HG02885 (cell line): Measurements from ENCODE around the gene ANK2.
A peak's percentile ranks its signal among the peaks of the same experiment; 100 is the strongest.
"Not testable (repeated sequence)": the region's sequence is repeated elsewhere in the genome, so short reads cannot be mapped to it uniquely, and the experiment has no call there.

Experiments
- ATAC-seq: cut with Tn5 transposase; IDR thresholded peaks from one replicate; pipeline ENCODE4 v1.9.1; 2021; ENCODE audit warnings: mild to moderate bottlenecking; ENCODE audit not compliant: unreplicated experiment, poor library complexity

ANK2 gene

GRCh38 chr4:113181289-113182007 lies 132.0 kb downstream of the ANK2 start:
- ATAC-seq, result no peak

- no peak for ATAC-seq
Observed at GRCh38 chr4:113183032-113183605, 133.7 kb downstream of the ANK2 start.

GRCh38 chr4:113186220-113186619 lies 136.8 kb downstream of the ANK2 start:
- ATAC-seq, result not testable (repeated sequence)

GRCh38 chr4:113186913-113187312 lies 137.5 kb downstream of the ANK2 start:
- ATAC-seq, result no peak

GRCh38 chr4:113187358-113187757 lies 137.9 kb downstream of the ANK2 start:
- ATAC-seq, result no peak

- ATAC-seq, result no peak
Observed at GRCh38 chr4:113189546-113189945, 140.1 kb downstream of the ANK2 start.

GRCh38 chr4:113209153-113209552 lies 159.7 kb downstream of the ANK2 start:
- peak; percentile 71 for ATAC-seq

GRCh38 chr4:113209652-113210320 lies 160.3 kb downstream of the ANK2 start:
- ATAC-seq, result no peak

GRCh38 chr4:113212613-113213012 lies 163.2 kb downstream of the ANK2 start:
- ATAC-seq, result no peak

- ATAC-seq, result no peak
Observed at GRCh38 chr4:113221990-113222389, 172.5 kb downstream of the ANK2 start.

GRCh38 chr4:113222471-113222870 lies 173.0 kb downstream of the ANK2 start:
- ATAC-seq, result no peak

- ATAC-seq, result no peak
Observed at GRCh38 chr4:113223001-113223400, 173.5 kb downstream of the ANK2 start.

GRCh38 chr4:113232194-113232593 lies 182.7 kb downstream of the ANK2 start:
- ATAC-seq, result no peak

- ATAC-seq, result no peak
Observed at GRCh38 chr4:113236916-113237315, 187.5 kb downstream of the ANK2 start.

- no peak for ATAC-seq
Observed at GRCh38 chr4:113243312-113243711, 193.9 kb downstream of the ANK2 start.

GRCh38 chr4:113244747-113245146 lies 195.3 kb downstream of the ANK2 start:
- not testable (repeated sequence) for ATAC-seq

- ATAC-seq, result no peak
Observed at GRCh38 chr4:113248320-113248719, 198.9 kb downstream of the ANK2 start.

- ATAC-seq, result no peak
Observed at GRCh38 chr4:113255628-113256027, 206.2 kb downstream of the ANK2 start.

GRCh38 chr4:113256946-113257345 lies 207.5 kb downstream of the ANK2 start:
- no peak for ATAC-seq

GRCh38 chr4:113260688-113261087 lies 211.2 kb downstream of the ANK2 start:
- no peak for ATAC-seq

- no peak for ATAC-seq
Observed at GRCh38 chr4:113263274-113263673, 213.8 kb downstream of the ANK2 start.
